ENCODE results near the gene HOXC13.

The HOXC13 gene, protein sequence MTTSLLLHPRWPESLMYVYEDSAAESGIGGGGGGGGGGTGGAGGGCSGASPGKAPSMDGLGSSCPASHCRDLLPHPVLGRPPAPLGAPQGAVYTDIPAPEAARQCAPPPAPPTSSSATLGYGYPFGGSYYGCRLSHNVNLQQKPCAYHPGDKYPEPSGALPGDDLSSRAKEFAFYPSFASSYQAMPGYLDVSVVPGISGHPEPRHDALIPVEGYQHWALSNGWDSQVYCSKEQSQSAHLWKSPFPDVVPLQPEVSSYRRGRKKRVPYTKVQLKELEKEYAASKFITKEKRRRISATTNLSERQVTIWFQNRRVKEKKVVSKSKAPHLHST

DNA sequence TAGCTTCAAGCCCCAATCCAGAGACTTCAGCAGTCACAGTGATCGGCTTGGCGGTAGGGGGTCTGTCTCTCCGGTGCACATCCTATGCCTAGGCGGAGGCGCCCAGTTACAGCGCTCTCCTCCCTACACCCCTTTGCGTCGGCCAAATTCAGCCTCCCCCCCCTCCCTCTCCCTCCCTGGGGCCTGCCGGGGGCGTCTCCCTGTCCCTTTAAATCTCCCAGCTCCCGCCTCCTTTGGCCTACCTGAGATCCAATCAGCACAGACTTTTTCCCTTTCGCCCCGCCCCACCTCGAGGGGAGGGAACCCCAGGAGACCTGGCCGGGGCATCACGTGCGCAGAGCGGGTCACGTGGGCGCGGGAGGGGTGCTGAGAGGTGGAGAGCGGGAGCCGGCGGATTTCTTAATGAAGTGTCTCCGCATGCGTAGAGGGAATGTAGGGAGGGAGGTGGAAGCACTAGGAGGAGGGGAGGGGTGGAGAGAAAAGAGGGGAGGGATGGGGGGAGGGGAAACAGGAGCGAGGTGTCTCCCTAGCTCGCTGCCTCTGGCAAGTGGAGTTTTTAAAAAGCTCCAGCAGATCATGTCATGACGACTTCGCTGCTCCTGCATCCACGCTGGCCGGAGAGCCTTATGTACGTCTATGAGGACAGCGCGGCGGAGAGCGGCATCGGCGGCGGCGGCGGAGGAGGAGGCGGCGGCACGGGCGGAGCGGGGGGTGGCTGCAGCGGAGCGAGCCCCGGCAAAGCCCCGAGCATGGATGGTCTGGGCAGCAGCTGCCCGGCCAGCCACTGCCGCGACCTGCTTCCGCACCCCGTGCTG lies at the start of gene HOXC13:
TSS of gene HOXC13 (plus strand) at position 506 of the 815 bp plus-strand sequence. CDS start at position 582, 76 bp downstream.
- H3K4me1 ChIP-seq (ENCODE audit: insufficient read depth, low read length) = peaks cover 3% of the 10 kb centered on the region
- peaks cover 94% of the 10 kb centered on the region for H3K27me3 ChIP-seq (ENCODE audit: insufficient read depth, low read length)
- H2AFZ ChIP-seq (ENCODE audit: low read depth, low read length) = no peak within 1 kb of the TSS
- H3K9me3 ChIP-seq (ENCODE audit: low read length) = peaks cover 2% of the 10 kb centered on the region
- no peak within 1 kb of the TSS for H3K4me3 ChIP-seq (ENCODE audit: low read length)
- H3K36me3 ChIP-seq (ENCODE audit: insufficient read depth, low read length) = no peaks in the 10 kb centered on the region

DNA sequence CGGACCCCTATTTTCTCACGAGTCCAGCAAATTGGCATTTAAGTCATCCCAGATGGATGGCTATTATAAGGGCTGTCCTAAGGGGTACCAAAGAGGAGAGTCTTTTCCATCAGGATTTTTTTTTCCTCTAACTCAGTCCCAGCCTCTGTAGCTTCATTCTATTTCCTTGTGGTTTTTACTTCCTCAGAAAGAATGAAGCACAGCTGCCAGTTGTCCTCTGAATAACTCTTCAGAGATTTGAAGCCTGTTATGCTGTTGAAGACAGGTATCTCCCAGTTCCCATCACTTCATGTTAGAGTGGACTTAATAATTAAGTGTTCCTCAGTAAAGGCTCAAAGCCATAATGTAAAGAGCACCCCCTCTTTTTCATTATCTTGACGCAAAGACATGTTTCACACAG lies 48.5 kb upstream of the HOXC13 start:
- H3K27me3 ChIP-seq (ENCODE audit: insufficient read depth, low read length) = peaks cover 7% of the 10 kb centered on the region
- no peak overlapping the region for H2AFZ ChIP-seq (ENCODE audit: low read depth, low read length)
- H3K9me3 ChIP-seq (ENCODE audit: low read length) = no peaks in the 10 kb centered on the region
- no peaks in the 10 kb centered on the region for H3K4me1 ChIP-seq (ENCODE audit: insufficient read depth, low read length)
- H3K36me3 ChIP-seq (ENCODE audit: insufficient read depth, low read length) = no peaks in the 10 kb centered on the region
- H3K4me3 ChIP-seq (ENCODE audit: low read length) = no peak overlapping the region

DNA sequence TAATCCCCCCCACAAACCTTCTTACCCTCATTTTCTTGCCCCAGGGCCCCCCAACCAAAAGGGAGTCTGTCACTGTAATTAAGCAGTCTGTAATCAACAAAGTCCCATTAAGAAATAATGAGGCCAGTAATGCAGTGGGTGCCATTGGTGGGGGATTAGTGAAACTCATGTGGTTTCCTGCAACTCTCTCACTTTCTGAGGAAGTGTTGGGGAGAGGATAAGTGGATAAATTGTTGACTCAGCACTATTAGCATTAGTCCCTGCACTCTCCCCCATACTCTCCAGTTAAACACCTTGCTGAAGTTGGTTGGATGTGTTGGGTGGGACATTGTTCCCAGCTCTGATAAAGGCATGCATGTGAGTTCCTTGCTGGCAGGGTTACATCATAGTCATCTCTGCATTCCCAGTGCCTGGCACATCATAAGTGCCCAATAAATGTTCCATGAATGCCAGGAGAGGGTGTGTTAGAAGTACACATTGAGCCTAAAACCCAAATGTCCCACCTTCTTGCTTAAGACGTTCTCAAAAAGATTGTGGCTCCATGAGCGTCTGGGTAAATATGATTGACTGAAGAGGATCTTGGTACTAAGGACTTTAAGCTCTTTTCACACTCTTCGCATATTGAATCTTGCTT lies 45.8 kb upstream of the HOXC13 start:
- H2AFZ ChIP-seq (ENCODE audit: low read depth, low read length) = no peak overlapping the region
- H3K4me1 ChIP-seq (ENCODE audit: insufficient read depth, low read length) = no peaks in the 10 kb centered on the region
- no peaks in the 10 kb centered on the region for H3K9me3 ChIP-seq (ENCODE audit: low read length)
- H3K4me3 ChIP-seq (ENCODE audit: low read length) = no peak overlapping the region
- H3K36me3 ChIP-seq (ENCODE audit: insufficient read depth, low read length) = no peaks in the 10 kb centered on the region
- H3K27me3 ChIP-seq (ENCODE audit: insufficient read depth, low read length) = no peaks in the 10 kb centered on the region

DNA sequence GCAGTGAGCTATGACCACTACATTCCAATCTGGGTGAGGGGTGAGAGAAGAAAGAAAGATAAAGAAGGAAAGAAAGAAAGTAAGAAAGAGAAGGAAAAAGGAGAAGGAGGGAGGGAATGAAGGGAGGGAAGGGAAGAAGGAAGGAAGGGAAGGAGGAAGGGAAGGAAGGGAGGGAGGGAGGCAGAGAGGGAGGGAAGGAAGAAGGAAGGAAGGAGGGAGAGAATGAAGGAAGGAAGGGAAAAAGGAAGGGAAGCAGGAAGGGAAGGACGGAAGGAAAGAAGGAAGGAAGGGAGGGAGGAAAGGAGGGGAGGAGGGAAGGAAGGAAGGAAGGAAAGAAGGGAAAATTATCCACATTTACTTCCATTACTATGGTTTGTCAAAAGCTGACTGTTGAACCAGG lies 39.4 kb upstream of the HOXC13 start:
- H3K9me3 ChIP-seq (ENCODE audit: low read length) = no peaks in the 10 kb centered on the region
- H2AFZ ChIP-seq (ENCODE audit: low read depth, low read length) = no peak overlapping the region
- H3K36me3 ChIP-seq (ENCODE audit: insufficient read depth, low read length) = no peaks in the 10 kb centered on the region
- peaks cover 14% of the 10 kb centered on the region for H3K27me3 ChIP-seq (ENCODE audit: insufficient read depth, low read length)
- no peaks in the 10 kb centered on the region for H3K4me1 ChIP-seq (ENCODE audit: insufficient read depth, low read length)
- H3K4me3 ChIP-seq (ENCODE audit: low read length) = no peak overlapping the region

DNA sequence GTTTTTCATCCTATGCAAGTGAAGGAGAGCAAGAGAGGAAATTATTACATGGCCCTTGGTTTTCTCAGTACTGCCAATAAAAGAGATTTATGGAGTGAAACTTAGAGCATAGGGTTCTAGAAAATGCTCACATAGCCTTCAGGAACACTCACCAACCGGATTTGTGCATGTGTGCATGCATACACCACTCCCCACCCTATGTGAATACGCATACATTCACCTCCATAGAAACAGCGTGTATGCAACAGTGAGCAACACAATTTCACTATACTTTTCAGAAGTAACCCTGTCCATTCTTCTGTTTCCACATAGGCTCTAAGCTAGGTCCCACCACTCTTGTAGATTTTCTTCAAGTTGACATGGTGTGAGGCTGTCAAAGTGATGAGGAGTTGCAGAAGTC lies 31.5 kb upstream of the HOXC13 start:
- peaks cover 16% of the 10 kb centered on the region for H3K27me3 ChIP-seq (ENCODE audit: insufficient read depth, low read length)
- H3K4me3 ChIP-seq (ENCODE audit: low read length) = no peak overlapping the region
- H2AFZ ChIP-seq (ENCODE audit: low read depth, low read length) = no peak overlapping the region
- H3K9me3 ChIP-seq (ENCODE audit: low read length) = no peaks in the 10 kb centered on the region
- H3K36me3 ChIP-seq (ENCODE audit: insufficient read depth, low read length) = no peaks in the 10 kb centered on the region
- no peaks in the 10 kb centered on the region for H3K4me1 ChIP-seq (ENCODE audit: insufficient read depth, low read length)

DNA sequence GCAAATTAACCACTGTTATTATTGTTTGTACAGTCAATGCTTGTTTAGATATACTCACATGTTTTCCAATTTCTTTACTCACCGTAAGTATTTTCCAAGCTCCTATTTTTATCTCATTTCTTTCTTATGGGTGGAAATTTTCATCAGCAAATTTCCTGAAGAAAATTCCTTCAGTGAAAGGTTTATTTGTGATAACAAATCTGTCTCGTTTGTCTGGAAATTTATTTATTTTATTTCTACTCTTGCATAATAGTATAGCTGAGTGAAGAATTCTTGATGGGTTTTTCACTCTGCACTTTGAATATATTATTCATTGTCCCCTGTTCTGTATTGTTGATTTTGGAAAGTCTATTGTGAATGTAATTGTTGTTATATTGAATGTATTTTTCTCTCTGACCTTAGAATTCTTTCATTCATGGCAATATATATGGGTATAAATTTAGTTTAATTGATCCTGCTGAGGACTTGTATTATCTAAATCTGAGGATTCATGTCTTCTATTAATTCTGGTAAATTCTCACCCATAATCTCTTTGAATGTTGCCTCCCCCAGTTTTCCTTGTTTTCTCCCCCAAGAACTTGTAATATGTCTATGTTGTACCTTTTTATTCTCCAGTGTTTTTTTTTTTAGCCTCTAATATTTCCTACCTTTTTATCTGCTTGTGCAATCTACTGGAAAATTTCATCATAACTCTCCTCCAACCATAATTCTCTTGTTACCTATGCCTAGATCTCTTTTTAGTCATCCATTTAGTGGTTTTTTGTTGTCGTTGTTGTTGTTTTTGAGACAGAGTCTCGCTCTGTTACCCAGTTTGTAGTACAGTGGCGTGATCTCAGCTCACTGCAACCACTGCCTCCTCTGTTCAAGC lies 21.6 kb upstream of the HOXC13 start:
- H3K27me3 ChIP-seq (ENCODE audit: insufficient read depth, low read length) = peaks cover 30% of the 10 kb centered on the region
- no peaks in the 10 kb centered on the region for H3K36me3 ChIP-seq (ENCODE audit: insufficient read depth, low read length)
- H3K4me1 ChIP-seq (ENCODE audit: insufficient read depth, low read length) = no peaks in the 10 kb centered on the region
- H3K4me3 ChIP-seq (ENCODE audit: low read length) = no peak overlapping the region
- H2AFZ ChIP-seq (ENCODE audit: low read depth, low read length) = no peak overlapping the region
- no peaks in the 10 kb centered on the region for H3K9me3 ChIP-seq (ENCODE audit: low read length)

DNA sequence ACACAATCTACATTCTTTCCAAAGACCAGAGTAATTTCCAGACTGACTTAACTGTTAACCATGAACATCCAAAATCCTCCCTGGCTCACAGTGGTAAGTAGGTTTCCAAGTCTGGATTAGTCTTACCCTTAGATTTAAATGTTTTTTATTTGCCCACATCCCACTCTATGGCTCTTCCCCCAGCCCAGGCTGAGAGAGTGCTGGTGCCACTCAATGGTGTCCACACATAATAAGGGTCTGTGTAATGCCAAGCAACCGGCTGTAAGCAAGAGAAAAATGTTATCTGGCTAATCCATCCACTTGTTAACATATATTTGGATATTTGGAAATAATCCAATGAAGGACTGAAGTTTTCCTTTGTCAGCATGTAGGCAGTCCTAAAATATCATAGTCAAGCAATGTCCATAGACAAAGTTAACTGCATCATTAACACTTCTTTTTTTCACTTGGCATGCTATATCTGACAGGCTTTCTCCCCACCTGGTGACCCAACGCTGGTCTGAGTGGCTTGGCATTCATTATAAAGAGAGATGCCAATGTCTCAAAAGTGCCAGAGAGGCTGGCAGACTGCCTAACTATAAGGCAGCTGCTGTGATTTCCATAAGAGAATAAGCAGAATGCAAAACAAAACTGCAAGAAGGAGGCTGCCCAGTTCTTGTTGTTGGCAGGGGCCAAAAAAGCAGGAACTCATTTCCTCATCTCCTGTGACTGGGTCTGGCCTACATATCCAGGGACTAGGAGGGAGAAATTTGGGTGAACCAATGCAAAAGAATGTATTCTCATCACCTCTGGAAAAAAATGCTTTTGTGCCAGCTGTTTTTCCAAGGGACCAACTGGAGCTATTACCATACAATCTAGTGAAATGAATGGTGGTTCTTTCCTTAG lies 13.9 kb upstream of the HOXC13 start:
- no peaks in the 10 kb centered on the region for H3K4me1 ChIP-seq (ENCODE audit: insufficient read depth, low read length)
- no peaks in the 10 kb centered on the region for H3K36me3 ChIP-seq (ENCODE audit: insufficient read depth, low read length)

DNA sequence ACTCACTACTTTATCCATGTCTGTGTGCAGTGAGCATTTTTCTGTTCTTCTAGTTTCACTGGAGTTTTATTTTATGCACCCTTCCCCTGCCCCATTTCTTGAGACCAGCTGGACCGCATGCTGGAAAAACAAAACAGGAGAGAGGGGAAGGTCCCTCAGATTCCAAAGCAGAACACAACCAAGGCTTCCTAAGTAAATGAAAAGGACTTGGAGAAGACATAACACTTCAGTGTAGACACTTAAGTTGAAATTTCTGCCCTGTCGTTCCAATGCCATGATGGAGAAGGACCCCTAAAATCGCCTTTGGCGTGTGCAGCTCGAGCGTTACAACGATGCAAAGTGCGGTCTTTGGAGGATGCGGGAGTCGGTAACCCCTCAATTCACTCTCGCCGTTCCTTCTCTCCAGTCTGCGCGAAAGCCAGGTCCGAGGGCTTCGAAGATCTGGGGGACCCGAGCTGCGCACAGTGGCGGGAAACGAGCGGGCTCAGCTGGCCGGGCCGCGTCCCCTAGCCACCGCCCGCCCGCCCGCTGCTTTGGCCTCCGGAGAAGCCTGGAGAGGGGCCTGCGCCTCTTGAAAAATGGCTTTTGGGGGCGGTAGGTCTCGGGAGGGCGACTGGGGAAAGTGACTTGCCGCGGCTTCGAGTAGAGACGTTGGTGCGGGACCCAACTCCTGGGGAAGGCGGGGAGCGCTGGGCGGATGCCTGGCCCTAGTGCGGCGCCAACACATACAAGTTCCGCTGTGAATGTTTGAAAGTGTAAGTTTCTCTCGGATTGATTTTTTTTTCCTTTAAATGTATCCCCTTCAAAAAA lies 11.2 kb upstream of the HOXC13 start:
- H2AFZ ChIP-seq (ENCODE audit: low read depth, low read length) = no peak overlapping the region
- peaks cover 93% of the 10 kb centered on the region for H3K27me3 ChIP-seq (ENCODE audit: insufficient read depth, low read length)
- no peaks in the 10 kb centered on the region for H3K36me3 ChIP-seq (ENCODE audit: insufficient read depth, low read length)
- H3K4me1 ChIP-seq (ENCODE audit: insufficient read depth, low read length) = no peaks in the 10 kb centered on the region
- no peak overlapping the region for H3K4me3 ChIP-seq (ENCODE audit: low read length)
- H3K9me3 ChIP-seq (ENCODE audit: low read length) = peaks cover 2% of the 10 kb centered on the region

More for the DNA sequence above, 13.9 kb upstream of the HOXC13 start:
- Histone ChIP-seq H2AFZ (ENCODE audit: low read depth, low read length) (no peak overlapping the region), H3K27me3 (ENCODE audit: insufficient read depth, low read length) (peaks cover 75% of the 10 kb centered on the region), H3K4me3 (ENCODE audit: low read length) (no peak overlapping the region), H3K9me3 (ENCODE audit: low read length) (peaks cover 2% of the 10 kb centered on the region)

DNA sequence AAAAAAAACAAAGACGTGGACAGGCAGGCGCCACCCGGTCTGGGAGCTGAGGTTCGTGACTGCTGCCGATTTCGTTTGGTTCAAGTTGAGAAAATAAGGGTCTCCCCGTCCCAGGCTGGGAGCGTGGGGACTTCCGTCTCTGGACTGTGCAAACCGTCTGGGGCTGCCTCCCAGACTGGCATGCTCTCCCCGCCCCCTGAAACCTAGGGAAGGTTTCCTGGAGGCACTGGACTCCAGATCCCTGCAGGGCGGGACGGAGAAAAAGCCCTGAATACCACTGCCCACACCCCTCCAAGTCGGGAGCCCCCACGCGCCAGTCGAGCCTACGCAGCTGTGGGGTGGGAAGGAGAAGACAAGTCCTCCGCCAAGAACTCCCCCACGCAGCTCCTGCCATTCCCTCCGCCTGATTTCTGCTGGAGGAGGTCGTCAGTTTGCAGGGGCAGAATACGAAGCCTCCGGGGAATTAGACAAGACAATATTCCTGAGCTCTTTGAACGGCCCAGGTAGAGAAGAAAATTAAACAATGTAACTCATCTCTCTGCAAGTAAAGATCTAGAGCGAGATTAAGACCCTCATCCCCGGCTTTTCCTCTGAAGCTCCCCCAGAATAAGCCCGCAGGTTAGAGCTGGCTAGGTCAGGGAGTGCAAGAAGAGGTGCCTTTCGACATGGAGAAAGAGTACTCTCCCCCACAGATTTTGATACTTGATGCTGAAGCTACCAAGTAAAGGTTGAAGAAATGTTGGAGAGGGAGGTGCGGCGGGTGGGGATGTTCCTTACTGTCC lies 10.4 kb upstream of the HOXC13 start:
- Histone ChIP-seq H2AFZ (ENCODE audit: low read depth, low read length) (no peak overlapping the region), H3K9me3 (ENCODE audit: low read length) (peaks cover 2% of the 10 kb centered on the region), H3K36me3 (ENCODE audit: insufficient read depth, low read length) (no peaks in the 10 kb centered on the region), H3K4me1 (ENCODE audit: insufficient read depth, low read length) (no peaks in the 10 kb centered on the region), H3K27me3 (ENCODE audit: insufficient read depth, low read length) (peaks cover 93% of the 10 kb centered on the region), H3K4me3 (ENCODE audit: low read length) (no peak overlapping the region)

DNA sequence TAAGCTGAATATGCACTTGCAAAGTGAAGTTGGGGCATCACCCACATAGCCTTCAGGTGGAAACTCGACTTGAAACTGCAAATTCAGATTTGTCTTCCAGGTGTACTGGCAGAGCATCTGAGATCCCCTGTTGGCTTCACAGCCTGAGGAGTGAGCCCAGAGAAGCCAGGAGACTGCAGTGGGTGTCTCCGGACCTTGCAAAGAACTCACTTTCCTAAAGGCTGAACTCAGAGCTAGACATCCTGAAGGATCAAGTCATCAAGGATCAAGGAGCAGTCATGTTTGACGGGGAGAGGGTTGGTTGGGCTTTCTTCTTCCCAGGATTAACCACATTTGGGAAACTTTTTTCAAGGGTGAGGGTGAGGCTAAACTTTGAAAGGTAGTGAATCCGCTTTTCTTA lies 9.1 kb upstream of the HOXC13 start:
- H3K27me3 ChIP-seq (ENCODE audit: insufficient read depth, low read length) = peaks cover 94% of the 10 kb centered on the region
- peaks cover 2% of the 10 kb centered on the region for H3K9me3 ChIP-seq (ENCODE audit: low read length)
- H3K36me3 ChIP-seq (ENCODE audit: insufficient read depth, low read length) = no peaks in the 10 kb centered on the region
- H2AFZ ChIP-seq (ENCODE audit: low read depth, low read length) = no peak overlapping the region
- H3K4me1 ChIP-seq (ENCODE audit: insufficient read depth, low read length) = no peaks in the 10 kb centered on the region
- no peak overlapping the region for H3K4me3 ChIP-seq (ENCODE audit: low read length)
